Measurements from ENCODE around the gene OSBPL6.

GRCh38 chr2:178225006-178225805, 30.9 kb downstream of the OSBPL6 start:
- TF ChIP-seq CTCF (IDR thresholded peaks at IDR 0.05) (no peak), POLR2A (IDR thresholded peaks at IDR 0.05) (no peak), POLR2AphosphoS5 (IDR thresholded peaks at IDR 0.05) (no peak)

Data from gastroesophageal sphincter (tissue), 3 donors.